NB4 (cell line): Measurements from ENCODE around the gene GSDME.

Experiments used
- DNase-seq: peaks from one replicate; pipeline ENCODE4 v3.0.0; 2010; ENCODE audit warnings: low read depth
- H3K4me3 ChIP-seq: one replicate; pipeline ENCODE4 v1.5.1; 2011; ENCODE audit warnings: mild to moderate bottlenecking, low read depth, low read length, moderate library complexity
- MYC ChIP-seq: IDR thresholded peaks from 2 replicates; pipeline ENCODE4 v1.6.1; 2011; ENCODE audit warnings: low read depth, low read length
- POLR2A ChIP-seq: IDR thresholded peaks from 2 replicates; pipeline ENCODE4 v1.6.1; 2011; ENCODE audit warnings: mild to moderate bottlenecking; ENCODE audit not compliant: insufficient read length; ENCODE audit errors: extremely low read depth
- TF ChIP-seq, protein P1 (sequence below): IDR thresholded peaks from 2 replicates; pipeline ENCODE4 v1.6.1; 2011; ENCODE audit warnings: low read depth, low read length
- TF ChIP-seq, protein P2 (sequence below): IDR thresholded peaks from one replicate; pipeline ENCODE4 v1.5.1; 2012; ENCODE audit warnings: low read depth, low read length

GSDME gene

GRCh38 chr7:24757353-24758275 is at the start of gene GSDME:
Gene GSDME (minus strand): TSS chr7:24757464. CDS start chr7:24749774, 7,690 bp downstream.
- TF ChIP-seq, protein P1, sequence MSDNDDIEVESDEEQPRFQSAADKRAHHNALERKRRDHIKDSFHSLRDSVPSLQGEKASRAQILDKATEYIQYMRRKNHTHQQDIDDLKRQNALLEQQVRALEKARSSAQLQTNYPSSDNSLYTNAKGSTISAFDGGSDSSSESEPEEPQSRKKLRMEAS = no peak
- peak; percentile 39 for DNase-seq
- H3K4me3 ChIP-seq = peak within 1 kb of the TSS; percentile 21

DNA sequence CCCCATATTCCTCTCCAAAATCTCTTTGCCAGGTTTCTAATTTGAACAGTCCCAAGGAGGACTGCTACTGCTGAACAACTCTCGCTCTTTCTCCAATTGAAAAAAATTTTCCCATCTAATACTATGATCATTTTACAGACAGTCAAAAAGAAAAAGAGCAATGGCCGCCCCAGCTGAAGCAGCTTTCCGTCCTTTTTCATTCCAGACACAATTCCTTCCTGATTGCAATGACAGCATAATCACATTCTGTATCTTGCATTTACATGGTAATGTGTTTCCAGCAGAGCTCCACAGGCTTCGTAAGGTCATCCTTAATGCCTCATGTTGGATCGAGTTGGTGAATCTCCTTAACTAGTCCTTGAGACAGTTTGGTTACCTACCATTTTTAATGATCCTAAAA is 45.0 kb upstream of the GSDME start:
- DNase-seq = no peak
- H3K4me3 ChIP-seq = no peak overlapping the region
- no peak for TF ChIP-seq MYC
- TF ChIP-seq POLR2A = no peak
- TF ChIP-seq, protein P1 = no peak
- TF ChIP-seq, protein P2, sequence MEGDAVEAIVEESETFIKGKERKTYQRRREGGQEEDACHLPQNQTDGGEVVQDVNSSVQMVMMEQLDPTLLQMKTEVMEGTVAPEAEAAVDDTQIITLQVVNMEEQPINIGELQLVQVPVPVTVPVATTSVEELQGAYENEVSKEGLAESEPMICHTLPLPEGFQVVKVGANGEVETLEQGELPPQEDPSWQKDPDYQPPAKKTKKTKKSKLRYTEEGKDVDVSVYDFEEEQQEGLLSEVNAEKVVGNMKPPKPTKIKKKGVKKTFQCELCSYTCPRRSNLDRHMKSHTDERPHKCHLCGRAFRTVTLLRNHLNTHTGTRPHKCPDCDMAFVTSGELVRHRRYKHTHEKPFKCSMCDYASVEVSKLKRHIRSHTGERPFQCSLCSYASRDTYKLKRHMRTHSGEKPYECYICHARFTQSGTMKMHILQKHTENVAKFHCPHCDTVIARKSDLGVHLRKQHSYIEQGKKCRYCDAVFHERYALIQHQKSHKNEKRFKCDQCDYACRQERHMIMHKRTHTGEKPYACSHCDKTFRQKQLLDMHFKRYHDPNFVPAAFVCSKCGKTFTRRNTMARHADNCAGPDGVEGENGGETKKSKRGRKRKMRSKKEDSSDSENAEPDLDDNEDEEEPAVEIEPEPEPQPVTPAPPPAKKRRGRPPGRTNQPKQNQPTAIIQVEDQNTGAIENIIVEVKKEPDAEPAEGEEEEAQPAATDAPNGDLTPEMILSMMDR = no peak

- H3K4me3 ChIP-seq = no peak overlapping the region
- TF ChIP-seq, protein P1 = no peak
- TF ChIP-seq POLR2A (no peak), MYC (no peak)
- TF ChIP-seq, protein P2 = no peak
- no peak for DNase-seq
Measured at GRCh38 chr7:24801883-24802282, 44.6 kb upstream of the GSDME start.

GRCh38 chr7:24800667-24801066 is 43.4 kb upstream of the GSDME start:
- no peak for TF ChIP-seq MYC
- TF ChIP-seq, protein P2 = no peak
- TF ChIP-seq, protein P1 = no peak
- TF ChIP-seq POLR2A = no peak
- no peak overlapping the region for H3K4me3 ChIP-seq
- DNase-seq = no peak

DNA sequence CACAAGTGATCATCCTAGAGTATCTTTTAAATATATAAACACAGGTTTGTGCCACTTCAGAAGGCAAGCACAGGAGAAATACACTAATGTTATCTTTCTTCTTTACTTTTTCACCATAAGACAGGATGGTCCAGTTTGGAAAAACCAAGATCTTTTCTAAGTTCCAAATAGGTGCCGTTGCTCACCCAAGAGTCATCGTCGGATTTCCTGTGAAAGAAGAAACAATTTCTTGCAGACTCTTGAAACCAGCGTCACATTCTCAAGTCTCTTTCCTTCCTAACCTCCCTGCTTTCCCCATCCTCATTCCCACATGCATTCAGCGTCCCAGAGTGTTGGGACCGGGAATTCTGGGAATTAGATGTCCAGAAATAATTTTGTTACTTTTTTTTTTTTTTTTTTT is 42.8 kb upstream of the GSDME start:
- no peak for TF ChIP-seq MYC
- TF ChIP-seq, protein P2 = no peak
- DNase-seq = no peak
- H3K4me3 ChIP-seq = no peak overlapping the region

GRCh38 chr7:24799506-24799905 is 42.2 kb upstream of the GSDME start:
- no peak overlapping the region for H3K4me3 ChIP-seq
- TF ChIP-seq, protein P1 = no peak
- no peak for TF ChIP-seq MYC
- TF ChIP-seq, protein P2 = no peak
- TF ChIP-seq POLR2A = no peak
- DNase-seq = no peak
